HTR-8/SVneo (cell line): ENCODE measurements around the gene LRRC1.

Experiments used
- DNase-seq: peaks from one replicate; pipeline ENCODE4 v3.0.0; 2011; ENCODE audit warnings: low spot score, mixed read lengths; ENCODE audit not compliant: insufficient read length
- FAIRE-seq: peaks from 2 replicates; lab custom pipeline; 2011; peaks lifted over from hg19 to GRCh38; lab: Jason Lieb, UNC

LRRC1 gene

GRCh38 chr6:53916804-53917463 is 122.1 kb downstream of the LRRC1 start:
- no peak for FAIRE-seq
- no peak for DNase-seq

GRCh38 chr6:53917464-53917842 is 122.6 kb downstream of the LRRC1 start:
- FAIRE-seq (no peak), DNase-seq (no peak)

GRCh38 chr6:53918854-53919510 is 124.2 kb downstream of the LRRC1 start:
- FAIRE-seq, result no peak
- DNase-seq, result no peak

GRCh38 chr6:53919881-53920360 is 125.1 kb downstream of the LRRC1 start:
- no peak for FAIRE-seq
- no peak for DNase-seq

GRCh38 chr6:53920881-53921280 is 126.1 kb downstream of the LRRC1 start:
- FAIRE-seq (no peak), DNase-seq (no peak)

- FAIRE-seq, result no peak
Measured at GRCh38 chr6:53921639-53922038, 126.8 kb downstream of the LRRC1 start.

GRCh38 chr6:53922539-53922981 is 127.8 kb downstream of the LRRC1 start:
- no peak for DNase-seq
- FAIRE-seq, result no peak

More at GRCh38 chr6:53921639-53922038, 126.8 kb downstream of the LRRC1 start:
- DNase-seq, result no peak

GRCh38 chr6:53924277-53924676 is 129.5 kb downstream of the LRRC1 start:
- no peak for FAIRE-seq
- DNase-seq, result no peak

- no peak for DNase-seq
- no peak for FAIRE-seq
Measured at GRCh38 chr6:53924821-53925422, 130.1 kb downstream of the LRRC1 start.

- no peak for FAIRE-seq
Measured at GRCh38 chr6:53925891-53926290, 131.1 kb downstream of the LRRC1 start.

GRCh38 chr6:53926505-53926904 is 131.7 kb downstream of the LRRC1 start:
- FAIRE-seq (no peak), DNase-seq (peak; percentile 27)

More at GRCh38 chr6:53925891-53926290, 131.1 kb downstream of the LRRC1 start:
- DNase-seq, result no peak

GRCh38 chr6:53928641-53929040 is 133.8 kb downstream of the LRRC1 start:
- no peak for DNase-seq

GRCh38 chr6:53929041-53929820 is 134.4 kb downstream of the LRRC1 start:
- FAIRE-seq, result peak; percentile 68
- no peak for DNase-seq

More at GRCh38 chr6:53928641-53929040, 133.8 kb downstream of the LRRC1 start:
- FAIRE-seq, result no peak

GRCh38 chr6:53929821-53930120 is 135.0 kb downstream of the LRRC1 start:
- no peak for DNase-seq
- FAIRE-seq, result no peak

- DNase-seq, result no peak
- FAIRE-seq, result no peak
Measured at GRCh38 chr6:53930330-53930729, 135.5 kb downstream of the LRRC1 start.

GRCh38 chr6:53931086-53931485 is 136.3 kb downstream of the LRRC1 start:
- FAIRE-seq (no peak), DNase-seq (no peak)

GRCh38 chr6:53932516-53932915 is 137.7 kb downstream of the LRRC1 start:
- DNase-seq (no peak), FAIRE-seq (no peak)

GRCh38 chr6:53934023-53934422 is 139.2 kb downstream of the LRRC1 start:
- no peak for FAIRE-seq
- DNase-seq, result no peak

- DNase-seq (no peak), FAIRE-seq (no peak)
Measured at GRCh38 chr6:53937461-53937860, 142.7 kb downstream of the LRRC1 start.

- FAIRE-seq, result no peak
- DNase-seq, result no peak
Measured at GRCh38 chr6:53938810-53939209, 144.0 kb downstream of the LRRC1 start.

GRCh38 chr6:53939830-53940229 is 145.0 kb downstream of the LRRC1 start:
- no peak for DNase-seq
- FAIRE-seq, result no peak
